ENCODE data around the gene ATRIP.

The ATRIP gene

DNA sequence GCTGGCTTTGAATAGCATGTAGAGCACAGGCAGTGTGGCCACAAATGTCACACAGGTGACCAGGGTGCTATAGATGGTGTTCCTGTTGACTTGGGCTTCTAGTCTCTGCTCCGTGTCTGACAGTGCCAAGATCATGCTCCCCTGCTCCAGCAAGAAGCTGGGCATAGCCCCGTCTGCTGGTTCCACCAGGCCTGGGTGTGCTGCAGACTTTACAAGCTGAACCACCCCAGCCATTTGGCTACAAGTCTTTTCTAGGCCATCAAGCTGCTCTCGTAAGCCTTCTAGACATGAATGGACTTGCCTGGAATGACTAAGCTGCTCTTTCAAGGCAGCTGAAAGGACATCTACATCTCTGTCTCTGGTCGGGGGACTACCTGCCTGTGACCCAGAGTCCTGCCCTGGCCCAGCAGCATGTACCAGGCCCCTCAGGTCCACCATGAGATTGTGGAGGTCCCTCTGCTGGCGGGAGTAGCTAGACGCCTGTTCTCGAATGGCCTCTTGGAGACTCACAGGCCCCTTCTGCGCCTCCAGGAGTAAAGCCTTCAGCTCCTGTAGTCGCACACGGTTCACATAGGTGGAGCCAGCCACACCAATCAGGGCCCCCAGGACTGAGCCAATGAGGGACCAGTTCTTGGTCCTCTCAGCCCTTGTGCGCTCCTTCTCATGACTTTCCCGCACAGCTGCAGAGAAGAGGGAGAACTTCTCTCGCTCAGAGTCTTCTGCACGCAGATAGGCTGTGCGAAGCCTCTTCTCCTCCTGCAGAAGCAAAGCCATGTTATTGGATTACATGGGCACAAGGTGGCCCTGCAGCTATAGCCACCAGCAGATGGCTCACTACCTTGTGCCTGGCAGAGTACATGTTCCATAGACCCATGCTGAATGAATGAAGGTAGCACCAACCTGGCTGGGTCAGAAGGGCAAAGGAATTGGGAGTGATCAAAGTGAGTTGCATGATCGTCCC is 13.8 kb upstream of the ATRIP start:
- no peak overlapping the region for H3K4me3 Mint-ChIP-seq
- peaks cover 8% of the 10 kb centered on the region for H3K36me3 Mint-ChIP-seq (ENCODE audit: low read depth)
- H3K4me1 Mint-ChIP-seq (ENCODE audit: low read depth) = peaks cover 9% of the 10 kb centered on the region
- DNase-seq (ENCODE audit: low spot score) = no peak
- H3K27ac Mint-ChIP-seq = no peak overlapping the region
- H3K9me3 Mint-ChIP-seq = no peaks in the 10 kb centered on the region
- H3K27me3 Mint-ChIP-seq (ENCODE audit: low read depth) = peaks cover 15% of the 10 kb centered on the region

DNA sequence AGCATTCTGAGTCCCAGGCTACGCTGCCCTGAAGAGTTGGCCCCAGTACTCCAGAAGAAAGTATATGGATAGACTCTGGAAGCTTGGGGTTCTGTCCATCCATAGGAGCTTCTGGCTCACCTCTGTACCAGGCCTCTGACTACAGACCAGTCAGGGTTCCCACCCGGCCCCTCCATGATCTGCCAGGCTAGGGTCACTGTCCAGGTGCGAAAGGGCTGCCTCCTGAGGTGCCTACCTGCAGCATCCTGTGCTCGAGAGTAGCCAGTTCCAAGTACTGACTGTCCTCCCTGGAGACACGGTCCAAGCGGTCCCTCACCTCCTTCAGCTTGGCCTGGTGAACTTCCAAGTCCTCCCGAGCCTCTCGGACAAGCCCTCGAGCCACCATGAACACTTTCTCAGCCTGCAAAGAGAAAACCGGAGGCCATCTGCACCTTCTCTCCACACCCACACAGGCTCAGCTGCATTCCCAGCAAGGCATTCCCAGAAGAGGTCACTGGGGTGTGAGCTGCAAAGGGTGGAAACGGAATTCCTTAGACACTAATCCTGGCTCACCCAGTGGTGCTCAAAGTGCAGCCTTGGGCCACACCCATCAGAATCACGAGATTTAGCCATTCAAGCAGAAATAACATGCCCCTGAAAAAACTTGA is 12.9 kb upstream of the ATRIP start:
- H3K27me3 Mint-ChIP-seq (ENCODE audit: low read depth) = peaks cover 6% of the 10 kb centered on the region
- H3K4me1 Mint-ChIP-seq (ENCODE audit: low read depth) = peaks cover 14% of the 10 kb centered on the region
- H3K9me3 Mint-ChIP-seq = no peaks in the 10 kb centered on the region
- H3K36me3 Mint-ChIP-seq (ENCODE audit: low read depth) = peaks cover 8% of the 10 kb centered on the region
- no peak for DNase-seq (ENCODE audit: low spot score)
- no peak overlapping the region for H3K27ac Mint-ChIP-seq
- no peak overlapping the region for H3K4me3 Mint-ChIP-seq

DNA sequence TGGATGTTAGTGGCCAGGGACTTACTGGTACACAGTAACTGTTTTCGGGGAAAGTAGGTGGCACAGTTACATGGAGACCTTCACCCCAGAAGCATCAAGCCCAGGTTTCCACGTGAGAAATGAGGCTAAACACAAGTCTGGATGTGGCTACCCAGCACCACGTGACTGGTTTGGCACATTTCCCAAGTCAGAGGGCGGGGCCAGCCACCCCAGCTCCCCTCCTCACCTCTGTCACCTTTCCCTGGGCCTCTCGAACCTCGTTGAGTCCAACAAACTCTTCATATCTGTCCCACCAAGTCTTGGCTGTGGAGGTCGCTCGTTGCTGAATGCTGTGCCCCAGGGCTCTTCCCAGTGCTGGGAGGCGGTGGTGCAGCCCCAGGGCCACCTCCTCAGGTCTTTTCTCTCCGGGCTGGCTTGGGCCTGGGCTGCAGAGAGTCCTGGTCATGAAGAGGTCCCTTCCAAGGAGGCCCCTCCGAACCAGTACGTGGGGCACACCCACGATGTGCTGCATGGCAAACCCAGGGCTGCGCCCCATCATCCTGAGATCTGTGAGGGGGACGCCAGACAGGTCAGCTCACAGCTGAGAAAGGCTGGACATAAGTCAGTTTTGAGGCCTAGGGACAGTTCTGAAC is 11.8 kb upstream of the ATRIP start:
- no peaks in the 10 kb centered on the region for H3K9me3 Mint-ChIP-seq
- H3K4me1 Mint-ChIP-seq (ENCODE audit: low read depth) = peaks cover 19% of the 10 kb centered on the region
- H3K27ac Mint-ChIP-seq = no peak overlapping the region
- peaks cover 8% of the 10 kb centered on the region for H3K36me3 Mint-ChIP-seq (ENCODE audit: low read depth)
- H3K4me3 Mint-ChIP-seq = no peak overlapping the region
- DNase-seq (ENCODE audit: low spot score) = no peak
- H3K27me3 Mint-ChIP-seq (ENCODE audit: low read depth) = peaks cover 6% of the 10 kb centered on the region

DNA sequence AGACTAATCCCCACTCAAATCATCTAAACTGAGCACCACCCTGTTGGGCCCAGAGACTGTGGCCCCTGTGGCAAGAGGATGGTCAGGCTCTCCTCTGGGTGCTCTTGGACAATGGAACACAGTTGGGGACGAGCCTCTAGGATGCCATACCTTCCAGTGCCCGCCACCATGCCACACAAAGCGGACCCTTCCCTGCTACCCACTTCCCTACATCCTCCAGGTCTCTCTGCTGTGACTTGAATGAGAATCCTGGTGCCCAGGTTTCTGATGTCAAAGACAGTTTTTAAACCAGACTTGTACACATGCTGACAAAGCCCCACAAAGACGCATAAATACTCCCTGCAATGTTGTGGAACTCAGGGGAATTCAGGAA is 11.3 kb upstream of the ATRIP start:
- Mint-ChIP-seq H3K36me3 (ENCODE audit: low read depth) (peaks cover 13% of the 10 kb centered on the region), H3K9me3 (no peaks in the 10 kb centered on the region), H3K27ac (no peak overlapping the region), H3K4me1 (ENCODE audit: low read depth) (peaks cover 19% of the 10 kb centered on the region), H3K27me3 (ENCODE audit: low read depth) (peaks cover 2% of the 10 kb centered on the region), H3K4me3 (no peak overlapping the region)
- DNase-seq (ENCODE audit: low spot score) = no peak

DNA sequence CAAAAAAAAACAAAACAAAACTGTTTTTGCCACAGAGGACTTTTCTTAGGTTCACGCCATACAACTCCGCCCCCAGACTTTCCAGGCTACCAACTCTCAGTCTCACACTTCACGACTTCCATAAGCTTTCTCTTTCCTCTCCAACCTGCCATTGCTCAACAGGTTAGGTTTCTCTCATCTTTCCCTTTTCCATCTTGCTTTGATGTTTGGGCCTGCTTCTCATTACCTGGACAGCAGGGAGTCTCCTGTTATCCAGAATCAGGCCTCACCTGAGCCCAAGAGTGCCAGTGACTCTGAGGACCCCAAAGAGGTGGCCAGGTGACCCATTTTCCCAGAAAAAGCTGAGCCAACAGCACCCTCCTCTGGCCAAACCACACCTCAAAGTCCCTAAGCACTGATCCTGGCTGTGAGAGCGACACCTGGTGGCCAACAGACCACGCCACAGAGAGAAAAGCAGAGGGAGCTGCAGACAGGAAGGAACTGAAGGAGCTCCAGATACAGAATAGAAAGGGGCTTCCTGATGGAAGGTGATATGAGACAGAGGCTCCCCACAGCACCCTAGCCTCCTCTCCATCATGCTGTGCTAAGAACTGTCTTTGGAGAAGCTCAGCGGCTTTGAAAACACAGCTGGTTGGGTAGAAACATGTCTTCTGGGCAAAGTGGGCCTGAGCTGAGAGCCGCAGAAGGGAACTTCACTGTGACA is 10.6 kb upstream of the ATRIP start:
- DNase-seq (ENCODE audit: low spot score) = peak; percentile 80
- peaks cover 19% of the 10 kb centered on the region for H3K36me3 Mint-ChIP-seq (ENCODE audit: low read depth)

DNA sequence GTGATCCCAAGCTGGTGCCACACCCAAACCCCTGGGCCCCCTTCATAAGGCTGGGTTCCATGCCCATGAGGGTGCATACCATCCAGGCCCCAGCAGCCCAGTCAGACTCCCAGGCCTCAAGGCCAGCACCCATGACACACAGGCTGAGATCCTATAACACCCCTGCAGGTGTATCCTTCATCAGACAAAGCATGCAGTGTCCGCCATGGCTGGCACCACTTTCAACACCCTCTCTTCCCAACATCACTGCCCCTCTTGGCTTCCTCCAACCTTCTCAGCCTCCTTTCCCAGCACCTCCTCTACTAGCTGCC is 10.1 kb upstream of the ATRIP start:
- no peaks in the 10 kb centered on the region for H3K9me3 Mint-ChIP-seq
- no peaks in the 10 kb centered on the region for H3K27me3 Mint-ChIP-seq (ENCODE audit: low read depth)
- no peak overlapping the region for H3K4me3 Mint-ChIP-seq
- no peak overlapping the region for H3K27ac Mint-ChIP-seq
- peaks cover 22% of the 10 kb centered on the region for H3K36me3 Mint-ChIP-seq (ENCODE audit: low read depth)
- no peak for DNase-seq (ENCODE audit: low spot score)
- peaks cover 18% of the 10 kb centered on the region for H3K4me1 Mint-ChIP-seq (ENCODE audit: low read depth)

More for the DNA sequence above, 10.6 kb upstream of the ATRIP start:
- Mint-ChIP-seq H3K27ac (no peak overlapping the region), H3K27me3 (ENCODE audit: low read depth) (no peaks in the 10 kb centered on the region), H3K4me1 (ENCODE audit: low read depth) (peaks cover 17% of the 10 kb centered on the region), H3K9me3 (no peaks in the 10 kb centered on the region), H3K4me3 (no peak overlapping the region)

DNA sequence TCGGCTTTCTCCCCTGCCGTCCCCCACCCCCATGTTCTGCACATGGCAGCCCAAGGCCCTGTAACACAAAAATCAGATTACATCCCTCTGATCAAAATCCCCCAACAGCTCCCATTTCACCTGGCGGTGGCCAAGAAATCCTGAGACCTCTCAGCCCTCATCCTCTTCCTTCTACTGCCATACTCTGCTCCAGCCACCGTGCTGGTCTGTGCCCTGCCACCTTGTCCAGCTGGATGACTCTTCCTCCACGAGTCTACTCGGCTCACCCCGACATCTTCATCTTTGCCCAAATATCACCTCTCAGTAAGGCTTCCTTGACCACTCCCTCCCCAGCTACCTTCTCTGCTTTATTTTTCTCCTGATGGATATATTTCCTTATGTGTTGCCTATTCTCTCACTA is 9.7 kb upstream of the ATRIP start:
- Mint-ChIP-seq H3K4me1 (ENCODE audit: low read depth) (peaks cover 22% of the 10 kb centered on the region), H3K27ac (no peak overlapping the region)
- DNase-seq (ENCODE audit: low spot score) = no peak

DNA sequence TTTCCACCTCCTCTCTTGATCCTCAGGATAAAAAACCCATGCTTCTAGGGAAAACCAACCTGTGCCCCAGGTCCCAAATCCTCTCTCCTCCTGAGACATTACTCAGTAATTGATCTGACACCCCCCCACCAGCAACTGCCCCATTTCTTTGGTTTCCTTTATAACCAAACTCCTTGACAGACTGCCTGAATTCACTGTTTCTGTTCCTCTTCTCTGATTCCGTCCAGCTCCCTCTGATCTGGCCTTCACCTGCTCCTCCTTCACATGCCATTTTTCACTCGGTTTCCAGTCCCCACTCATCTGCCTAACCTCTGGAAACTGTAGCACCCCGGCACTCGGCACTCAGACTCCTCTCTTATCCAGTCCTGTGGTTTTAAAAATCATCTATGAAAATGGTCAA is 8.7 kb upstream of the ATRIP start:
- H3K27me3 Mint-ChIP-seq (ENCODE audit: low read depth) = no peaks in the 10 kb centered on the region
- peaks cover 26% of the 10 kb centered on the region for H3K4me1 Mint-ChIP-seq (ENCODE audit: low read depth)
- DNase-seq (ENCODE audit: low spot score) = no peak
- no peak overlapping the region for H3K4me3 Mint-ChIP-seq
- no peaks in the 10 kb centered on the region for H3K9me3 Mint-ChIP-seq
- H3K36me3 Mint-ChIP-seq (ENCODE audit: low read depth) = peaks cover 26% of the 10 kb centered on the region
- H3K27ac Mint-ChIP-seq = no peak overlapping the region

More for the DNA sequence above, 9.7 kb upstream of the ATRIP start:
- Mint-ChIP-seq H3K4me3 (no peak overlapping the region), H3K36me3 (ENCODE audit: low read depth) (peaks cover 22% of the 10 kb centered on the region), H3K9me3 (no peaks in the 10 kb centered on the region), H3K27me3 (ENCODE audit: low read depth) (no peaks in the 10 kb centered on the region)

DNA sequence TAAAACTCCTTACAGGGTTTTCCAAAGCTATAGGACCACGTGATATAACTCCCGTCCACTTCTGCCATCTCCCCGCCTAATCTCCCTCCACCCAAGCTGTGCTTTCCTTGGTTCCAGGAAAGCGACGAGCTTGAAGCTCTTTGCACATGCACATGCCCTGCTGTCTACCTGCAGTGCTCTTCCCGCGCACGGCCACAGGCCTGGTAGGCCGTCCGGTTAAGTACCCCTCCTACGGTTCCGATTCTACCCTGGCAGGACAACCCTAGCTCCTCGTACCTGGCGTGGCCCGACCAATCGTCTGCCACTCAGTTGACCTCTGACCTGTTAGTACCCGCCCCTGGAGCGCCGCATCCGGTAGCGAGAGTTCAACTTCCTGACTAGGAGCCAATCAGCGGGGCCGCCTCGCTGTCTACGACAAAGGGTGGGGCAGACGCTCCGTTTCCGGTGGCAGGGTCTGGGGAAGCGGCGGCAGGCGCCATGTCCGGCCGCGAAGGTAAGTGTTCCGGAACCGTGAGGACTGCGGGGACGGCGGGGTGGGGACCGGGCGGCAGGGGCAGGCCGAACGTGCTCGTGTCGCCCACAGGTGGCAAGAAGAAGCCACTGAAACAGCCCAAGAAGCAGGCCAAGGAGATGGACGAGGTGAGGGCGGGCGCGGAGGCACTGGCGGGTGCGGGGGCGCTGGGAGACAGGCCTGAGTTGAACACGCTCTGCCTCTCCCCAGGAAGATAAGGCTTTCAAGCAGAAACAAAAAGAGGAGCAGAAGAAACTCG is 6.5 kb upstream of the ATRIP start, which contains the start of the genes CCDC51 and TMA7:
TSS of gene CCDC51 (minus strand) at position 300 of the 770 bp plus-strand sequence. CDS start 4,991 bp downstream, outside the sequence.
TSS of gene TMA7 (plus strand) at position 438 of the 770 bp plus-strand sequence. CDS start at position 478, 40 bp downstream.
- no peaks in the 10 kb centered on the region for H3K9me3 Mint-ChIP-seq
- peaks cover 26% of the 10 kb centered on the region for H3K4me1 Mint-ChIP-seq (ENCODE audit: low read depth)
- peaks cover 37% of the 10 kb centered on the region for H3K36me3 Mint-ChIP-seq (ENCODE audit: low read depth)
- H3K4me3 Mint-ChIP-seq = peak within 1 kb of the TSS; percentile 99
- peak within 1 kb of the TSS; percentile 95 for H3K27ac Mint-ChIP-seq
- no peaks in the 10 kb centered on the region for H3K27me3 Mint-ChIP-seq (ENCODE audit: low read depth)
- peak; percentile 98 for DNase-seq (ENCODE audit: low spot score)

DNA sequence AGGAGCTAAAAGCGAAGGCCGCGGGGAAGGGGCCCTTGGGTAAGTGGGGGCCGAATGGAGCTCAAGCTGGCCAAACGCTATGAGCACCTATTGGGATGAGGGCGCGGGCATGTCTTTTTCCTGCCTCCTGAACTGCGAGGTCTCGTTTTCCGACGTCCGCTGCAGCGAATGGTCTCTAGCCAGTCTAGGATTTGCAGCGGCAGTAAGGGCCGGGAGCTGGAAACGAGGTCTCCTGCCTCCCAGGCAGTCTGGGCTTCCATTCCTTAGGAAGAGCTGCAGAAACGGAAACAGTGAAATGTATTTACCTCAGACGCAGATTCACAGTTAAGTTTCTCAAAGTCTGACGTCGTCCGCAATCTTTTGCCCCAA is 6.0 kb upstream of the ATRIP start:
- peaks cover 37% of the 10 kb centered on the region for H3K36me3 Mint-ChIP-seq (ENCODE audit: low read depth)
- H3K27me3 Mint-ChIP-seq (ENCODE audit: low read depth) = no peaks in the 10 kb centered on the region
- H3K27ac Mint-ChIP-seq = peak overlapping the region; percentile 95
- no peak for DNase-seq (ENCODE audit: low spot score)
- H3K9me3 Mint-ChIP-seq = no peaks in the 10 kb centered on the region
- peak overlapping the region; percentile 99 for H3K4me3 Mint-ChIP-seq
- H3K4me1 Mint-ChIP-seq (ENCODE audit: low read depth) = peaks cover 24% of the 10 kb centered on the region

DNA sequence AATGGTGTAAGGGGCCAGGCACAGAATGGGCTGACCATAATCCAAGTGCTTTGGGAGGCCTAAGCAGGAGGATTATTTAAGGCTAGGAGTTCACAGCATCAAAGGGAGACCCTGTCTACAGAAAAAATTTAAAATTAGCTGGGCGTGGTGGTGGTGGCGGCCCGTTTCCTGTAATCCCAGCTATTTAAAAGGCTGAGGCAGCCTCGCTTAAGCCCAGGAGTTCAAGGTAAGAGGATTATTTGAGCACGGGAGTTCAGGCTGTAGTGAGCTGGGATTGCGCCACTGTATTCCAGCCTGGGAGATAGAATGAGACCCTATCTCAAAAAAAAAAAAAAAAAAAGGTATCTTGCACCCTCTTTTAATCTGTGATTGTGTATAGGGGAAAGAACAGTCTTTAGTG is 4.6 kb upstream of the ATRIP start:
- Mint-ChIP-seq H3K4me1 (ENCODE audit: low read depth) (peaks cover 31% of the 10 kb centered on the region), H3K27ac (peak overlapping the region; percentile 53), H3K4me3 (peak overlapping the region; percentile 99), H3K27me3 (ENCODE audit: low read depth) (no peaks in the 10 kb centered on the region), H3K9me3 (no peaks in the 10 kb centered on the region), H3K36me3 (ENCODE audit: low read depth) (peaks cover 37% of the 10 kb centered on the region)
- no peak for DNase-seq (ENCODE audit: low spot score)

DNA sequence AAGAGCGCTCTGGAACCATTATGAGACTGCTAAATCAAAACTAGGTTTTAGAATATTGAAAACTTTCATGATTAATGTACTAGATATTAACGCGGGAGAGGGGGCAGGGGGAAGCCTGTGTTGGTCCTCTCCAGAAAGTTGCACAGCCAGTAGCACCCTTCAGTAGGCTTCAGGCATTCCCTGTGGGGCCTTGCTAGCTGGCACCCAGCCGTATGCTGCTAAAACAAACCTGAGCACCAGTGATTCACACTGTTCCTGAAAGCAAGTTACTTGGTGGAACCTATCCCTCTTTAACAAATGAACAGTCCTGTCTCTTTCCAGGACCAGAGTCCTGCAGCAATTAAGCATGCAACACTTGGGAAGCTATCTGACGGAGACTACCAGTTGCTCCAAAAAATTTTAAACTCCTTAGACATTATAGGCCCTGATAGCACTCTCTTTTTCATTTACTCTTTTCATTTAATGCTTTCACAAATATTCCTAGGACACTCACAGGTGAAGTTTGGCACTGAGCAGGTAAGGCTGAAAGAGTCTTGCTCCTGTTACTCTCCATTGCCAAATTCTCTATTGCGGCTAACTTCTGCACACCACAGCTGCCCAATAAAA is 1.2 kb upstream of the ATRIP start:
- DNase-seq (ENCODE audit: low spot score) = no peak
- peaks cover 34% of the 10 kb centered on the region for H3K4me1 Mint-ChIP-seq (ENCODE audit: low read depth)
- H3K36me3 Mint-ChIP-seq (ENCODE audit: low read depth) = peaks cover 42% of the 10 kb centered on the region
- H3K4me3 Mint-ChIP-seq = peak overlapping the region; percentile 87
- H3K9me3 Mint-ChIP-seq = no peaks in the 10 kb centered on the region
- H3K27ac Mint-ChIP-seq = peak overlapping the region; percentile 87
- no peaks in the 10 kb centered on the region for H3K27me3 Mint-ChIP-seq (ENCODE audit: low read depth)

DNA sequence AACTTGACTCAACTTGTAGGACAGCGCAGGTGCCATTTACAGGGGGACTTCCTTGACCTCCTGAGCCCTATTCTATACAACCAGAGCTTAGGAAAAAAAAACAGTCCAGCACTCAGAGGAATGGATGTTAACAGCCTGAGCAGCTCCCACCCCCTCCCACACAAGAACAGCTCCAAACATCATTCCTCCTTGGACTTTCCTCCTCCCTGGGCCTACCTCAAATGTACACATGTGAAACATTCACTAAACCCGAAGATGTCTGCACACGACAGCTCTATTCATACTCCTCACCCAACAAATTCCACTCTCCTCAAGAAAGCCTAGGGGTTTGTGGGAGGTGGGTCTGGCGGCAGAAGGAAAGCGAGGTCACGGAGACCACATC is 503 bp upstream of the ATRIP start:
- Mint-ChIP-seq H3K27me3 (ENCODE audit: low read depth) (no peaks in the 10 kb centered on the region), H3K4me1 (ENCODE audit: low read depth) (peaks cover 34% of the 10 kb centered on the region), H3K4me3 (peak overlapping the region; percentile 87), H3K27ac (peak overlapping the region; percentile 87), H3K36me3 (ENCODE audit: low read depth) (peaks cover 37% of the 10 kb centered on the region), H3K9me3 (no peaks in the 10 kb centered on the region)
- DNase-seq (ENCODE audit: low spot score) = no peak

Measured in T-helper 2 cell treated with Interferon-gamma antibody and Interleukin-4, amounts not matched to agents 5 μg/mL and 100 μg/mL, for 36 hours (primary cell).